Calu3 (cell line): ENCODE data around the gene CADM1. TPM values are rescaled to one million over a fixed set of nuclear protein-coding genes. Genes with fewer than 3 reads are reported as not detected.

Experiments
- BruUV-seq: library from RNA; stranded (reverse); fragments of 400-500 nt; replicated peaks from 2 replicates; lab custom pipeline; 2021; lab: Mats Ljungman, UMichigan
- CTCF ChIA-PET: fragments of 300-600 bp; sonication (Branson Sonifier 250); formaldehyde crosslinking; loops from one replicate; lab custom pipeline; 2022; ENCODE audit warnings: antibody characterized with exemption; lab: Charles Lee
- DNase-seq: peaks from one replicate; pipeline ENCODE4 v3.0.0; 2022
- H3K27ac Mint-ChIP-seq: one replicate; pipeline ENCODE4 v1.8.0; 2022; ENCODE audit warnings: mixed read lengths; ENCODE audit not compliant: unreplicated experiment
- H3K27me3 Mint-ChIP-seq: one replicate; pipeline ENCODE4 v1.8.0; 2022; ENCODE audit warnings: mixed read lengths; ENCODE audit not compliant: unreplicated experiment
- H3K36me3 Mint-ChIP-seq: one replicate; pipeline ENCODE4 v1.8.0; 2022; ENCODE audit warnings: mild to moderate bottlenecking, moderate library complexity, mixed read lengths; ENCODE audit not compliant: insufficient read depth, unreplicated experiment
- H3K4me1 Mint-ChIP-seq: one replicate; pipeline ENCODE4 v1.8.0; 2022; ENCODE audit warnings: mild to moderate bottlenecking, low read depth, mixed read lengths; ENCODE audit not compliant: unreplicated experiment
- H3K4me3 Mint-ChIP-seq: one replicate; pipeline ENCODE4 v1.8.0; 2022; ENCODE audit warnings: mild to moderate bottlenecking, low read depth, moderate library complexity, mixed read lengths; ENCODE audit not compliant: unreplicated experiment
- H3K9me3 Mint-ChIP-seq: one replicate; pipeline ENCODE4 v1.8.0; 2022; ENCODE audit warnings: low read depth, mixed read lengths; ENCODE audit not compliant: unreplicated experiment
- intact Hi-C: fragments of 100-400 bp; cut with micrococcal nuclease; formaldehyde crosslinking; loops from one replicate; pipeline ENCODE4 v1.10.0; 2022; ENCODE audit not compliant: unreplicated experiment
- total RNA-seq: library from RNA; stranded (reverse); gene quantifications from 2 replicates; pipeline ENCODE4 v1.2.3, GENCODE V29; 2022
- TF ChIP-seq, protein P1 (sequence below): fragments of 200-600 bp; IDR thresholded peaks from one replicate; pipeline ENCODE4 v1.8.0; 2022; ENCODE audit warnings: antibody characterized with exemption; ENCODE audit not compliant: unreplicated experiment

The CADM1 gene
- total RNA-seq, 1 experiment from 2014 or later = 0.68 TPM

GRCh38 chr11:115333121-115333520, 171.1 kb downstream of the CADM1 start:
- no peak overlapping the region for H3K4me3 Mint-ChIP-seq
- CTCF ChIA-PET = no interaction called here
- no peaks in the 10 kb centered on the region for H3K4me1 Mint-ChIP-seq
- intact Hi-C loops = no loop called here
- H3K9me3 Mint-ChIP-seq = no peaks in the 10 kb centered on the region
- BruUV-seq = no TSS peak
- H3K27ac Mint-ChIP-seq = no peak overlapping the region
- TF ChIP-seq, protein P1, sequence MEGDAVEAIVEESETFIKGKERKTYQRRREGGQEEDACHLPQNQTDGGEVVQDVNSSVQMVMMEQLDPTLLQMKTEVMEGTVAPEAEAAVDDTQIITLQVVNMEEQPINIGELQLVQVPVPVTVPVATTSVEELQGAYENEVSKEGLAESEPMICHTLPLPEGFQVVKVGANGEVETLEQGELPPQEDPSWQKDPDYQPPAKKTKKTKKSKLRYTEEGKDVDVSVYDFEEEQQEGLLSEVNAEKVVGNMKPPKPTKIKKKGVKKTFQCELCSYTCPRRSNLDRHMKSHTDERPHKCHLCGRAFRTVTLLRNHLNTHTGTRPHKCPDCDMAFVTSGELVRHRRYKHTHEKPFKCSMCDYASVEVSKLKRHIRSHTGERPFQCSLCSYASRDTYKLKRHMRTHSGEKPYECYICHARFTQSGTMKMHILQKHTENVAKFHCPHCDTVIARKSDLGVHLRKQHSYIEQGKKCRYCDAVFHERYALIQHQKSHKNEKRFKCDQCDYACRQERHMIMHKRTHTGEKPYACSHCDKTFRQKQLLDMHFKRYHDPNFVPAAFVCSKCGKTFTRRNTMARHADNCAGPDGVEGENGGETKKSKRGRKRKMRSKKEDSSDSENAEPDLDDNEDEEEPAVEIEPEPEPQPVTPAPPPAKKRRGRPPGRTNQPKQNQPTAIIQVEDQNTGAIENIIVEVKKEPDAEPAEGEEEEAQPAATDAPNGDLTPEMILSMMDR = no peak
- DNase-seq = no peak
- peaks cover 15% of the 10 kb centered on the region for H3K27me3 Mint-ChIP-seq
- H3K36me3 Mint-ChIP-seq = no peaks in the 10 kb centered on the region

GRCh38 chr11:115330684-115331482, 173.3 kb downstream of the CADM1 start:
- H3K27me3 Mint-ChIP-seq = no peaks in the 10 kb centered on the region
- no peak overlapping the region for H3K27ac Mint-ChIP-seq
- no peak overlapping the region for H3K4me3 Mint-ChIP-seq
- CTCF ChIA-PET = interaction anchor here (0.6 kb wide), 1 partner anchor 952 kb away, joined by 3 read pairs; no protein-coding TSS in a partner anchor
- TF ChIP-seq, protein P1 = no peak
- no TSS peak for BruUV-seq
- intact Hi-C loops = no loop called here
- DNase-seq = no peak
- no peaks in the 10 kb centered on the region for H3K36me3 Mint-ChIP-seq
- H3K9me3 Mint-ChIP-seq = no peaks in the 10 kb centered on the region
- H3K4me1 Mint-ChIP-seq = no peaks in the 10 kb centered on the region

DNA sequence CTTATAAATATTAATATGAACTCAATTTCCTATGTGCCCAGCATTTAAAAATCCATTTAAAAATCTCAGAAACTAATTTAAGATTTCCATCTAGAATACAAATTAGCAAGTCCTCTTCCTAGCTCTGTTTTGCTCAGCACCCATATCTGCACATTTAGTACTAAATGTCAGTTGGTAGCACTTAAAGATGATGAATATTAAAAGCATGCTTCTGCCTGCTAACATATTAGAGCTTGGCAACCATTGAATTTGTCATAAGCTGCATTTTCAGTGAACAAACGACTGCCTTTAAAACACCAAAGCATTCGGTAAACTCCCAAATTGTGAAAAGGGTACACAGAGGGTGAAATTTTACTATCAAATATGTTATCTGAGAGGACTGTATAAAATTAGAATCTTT, 177.7 kb downstream of the CADM1 start:
- TF ChIP-seq, protein P1 = no peak
- CTCF ChIA-PET = no interaction called here
- H3K4me1 Mint-ChIP-seq = no peaks in the 10 kb centered on the region
- DNase-seq = no peak
- BruUV-seq = no TSS peak
- intact Hi-C loops = no loop called here
- H3K27me3 Mint-ChIP-seq = peaks cover 14% of the 10 kb centered on the region
- H3K36me3 Mint-ChIP-seq = no peaks in the 10 kb centered on the region
- no peak overlapping the region for H3K27ac Mint-ChIP-seq
- no peak overlapping the region for H3K4me3 Mint-ChIP-seq
- H3K9me3 Mint-ChIP-seq = no peaks in the 10 kb centered on the region

DNA sequence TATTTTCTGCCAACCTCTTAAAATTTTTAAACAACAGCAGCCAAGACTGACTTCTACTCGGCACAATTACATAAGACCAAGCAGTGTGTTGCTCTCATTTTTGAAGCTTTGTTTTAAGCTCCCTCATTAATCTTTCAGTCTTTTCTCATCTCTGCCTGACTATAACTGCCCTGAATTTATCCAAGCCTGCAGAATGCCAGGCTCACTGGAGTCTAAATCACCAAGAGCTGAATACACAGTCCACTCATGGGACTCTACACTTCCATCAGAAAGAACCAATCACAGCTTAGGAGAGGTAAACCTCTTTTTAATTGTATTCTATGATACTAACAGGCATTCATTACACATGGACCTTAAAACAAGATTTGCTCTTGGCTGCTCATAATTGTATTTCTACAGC, 178.7 kb downstream of the CADM1 start:
- intact Hi-C loops = no loop called here
- CTCF ChIA-PET = interaction anchor here (0.8 kb wide), 1 partner anchor 218 kb away, joined by 3 read pairs; no protein-coding TSS in a partner anchor
- Mint-ChIP-seq H3K4me3 (no peak overlapping the region), H3K27ac (no peak overlapping the region), H3K27me3 (peaks cover 14% of the 10 kb centered on the region), H3K4me1 (no peaks in the 10 kb centered on the region), H3K36me3 (no peaks in the 10 kb centered on the region), H3K9me3 (no peaks in the 10 kb centered on the region)
- DNase-seq = no peak
- BruUV-seq = no TSS peak
- TF ChIP-seq, protein P1 = no peak
